ENCODE data around the gene PLEKHM2.

DNA sequence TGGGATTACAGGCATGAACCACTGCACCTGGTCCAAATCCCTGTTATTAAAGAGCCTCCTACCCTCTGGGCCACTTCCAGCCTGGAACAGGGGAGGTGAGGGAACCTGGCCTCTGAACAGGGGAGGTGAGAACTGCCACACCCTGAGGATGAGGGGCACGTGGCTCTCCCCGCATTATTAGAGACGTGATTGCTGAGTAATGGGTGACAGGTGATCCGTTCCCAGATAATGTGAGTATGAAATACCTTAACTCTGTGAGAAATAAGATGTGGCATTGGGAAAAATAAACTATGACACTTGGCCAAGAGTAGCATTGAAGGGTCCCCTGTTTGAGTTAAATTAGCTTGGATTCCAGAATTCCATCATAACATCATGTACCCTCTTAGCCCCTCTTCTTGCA is 38.3 kb downstream of the PLEKHM2 start:
- TF ChIP-seq, protein P1, sequence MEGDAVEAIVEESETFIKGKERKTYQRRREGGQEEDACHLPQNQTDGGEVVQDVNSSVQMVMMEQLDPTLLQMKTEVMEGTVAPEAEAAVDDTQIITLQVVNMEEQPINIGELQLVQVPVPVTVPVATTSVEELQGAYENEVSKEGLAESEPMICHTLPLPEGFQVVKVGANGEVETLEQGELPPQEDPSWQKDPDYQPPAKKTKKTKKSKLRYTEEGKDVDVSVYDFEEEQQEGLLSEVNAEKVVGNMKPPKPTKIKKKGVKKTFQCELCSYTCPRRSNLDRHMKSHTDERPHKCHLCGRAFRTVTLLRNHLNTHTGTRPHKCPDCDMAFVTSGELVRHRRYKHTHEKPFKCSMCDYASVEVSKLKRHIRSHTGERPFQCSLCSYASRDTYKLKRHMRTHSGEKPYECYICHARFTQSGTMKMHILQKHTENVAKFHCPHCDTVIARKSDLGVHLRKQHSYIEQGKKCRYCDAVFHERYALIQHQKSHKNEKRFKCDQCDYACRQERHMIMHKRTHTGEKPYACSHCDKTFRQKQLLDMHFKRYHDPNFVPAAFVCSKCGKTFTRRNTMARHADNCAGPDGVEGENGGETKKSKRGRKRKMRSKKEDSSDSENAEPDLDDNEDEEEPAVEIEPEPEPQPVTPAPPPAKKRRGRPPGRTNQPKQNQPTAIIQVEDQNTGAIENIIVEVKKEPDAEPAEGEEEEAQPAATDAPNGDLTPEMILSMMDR (optimal IDR thresholded peaks at IDR 0.05 in 1 of 3, IDR thresholded peaks at IDR 0.05 in 1 of 3, conservative IDR thresholded peaks at IDR 0.05 in 1 of 3; ENCODE audit: extremely low read depth in 1 of 3, insufficient read depth in 2 of 3, low read length in 3 of 3): no peak
- no peak for TF ChIP-seq EZH2 (IDR thresholded peaks at IDR 0.05; ENCODE audit: low read length)

Measured in keratinocyte (primary cell).